Tibial nerve (tissue), 4 donors: ENCODE data around the gene GNG14.

ENCODE experiments used
- CTCF ChIP-seq, 5 experiments: fragments of 200-600 bp in 3 of 5; fragments of 450-650 bp in 2 of 5; sonication (generic) in 3 of 5; IDR thresholded peaks; one replicate each; pipeline ENCODE4 v1.5.1; 2016 to 2019; ENCODE audit warnings: antibody characterized with exemption in 5 of 5, mild to moderate bottlenecking in 3 of 5, moderate library complexity in 2 of 5
- EP300 ChIP-seq, 2 donors: sonication (generic); formaldehyde crosslinking; IDR thresholded peaks; one replicate each; pipeline ENCODE4 v1.6.1; 2017; ENCODE audit warnings: antibody characterized with exemption in 2 of 2, mild to moderate bottlenecking in 1 of 2
- POLR2A ChIP-seq, 2 donors: fragments of 450-650 bp; IDR thresholded peaks; one replicate each; pipeline ENCODE4 v1.6.1; 2017; ENCODE audit warnings: antibody characterized with exemption in 2 of 2, mild to moderate bottlenecking in 2 of 2, moderate library complexity in 2 of 2

- TF ChIP-seq CTCF (IDR thresholded peaks at IDR 0.05) (no peak), EP300 (IDR thresholded peaks at IDR 0.05) (no peak), POLR2A (IDR thresholded peaks at IDR 0.05) (no peak)
Measured at GRCh38 chr19:12720296-12720695, 32.5 kb downstream of the GNG14 start.
